A549 (cell line): ENCODE data around the gene C1QTNF1. TPM values are rescaled to one million over a fixed set of nuclear protein-coding genes. Genes with fewer than 3 reads are reported as not detected.
A peak's percentile ranks its signal among the peaks of the same experiment; 100 is the strongest.

ENCODE experiments used
- ATAC-seq, 2 experiments: fragments of 200-7000 bp in 1 of 2; fragments of >200 bp in 1 of 2; cut with Nextera tagmentation in 1 of 2; cut with Tn5 transposase in 1 of 2; 3 replicates each; pipeline versions ENCODE4 v1.8.0 to v1.9.1; 2018 to 2020; ENCODE audit warnings: mild to moderate bottlenecking in 1 of 2, moderate library complexity in 1 of 2
- CTCF ChIA-PET: fragments of 300-600 bp; sonication (Branson Sonifier 250); formaldehyde crosslinking; extraction: SDS; loops from one replicate; lab custom pipeline; 2021; ENCODE audit warnings: antibody characterized with exemption, inconsistent platforms; lab: Yijun Ruan, JAX
- POLR2A ChIA-PET: fragments of 350-600 bp; formaldehyde crosslinking; extraction: SDS; loops from one replicate; lab custom pipeline; 2021; ENCODE audit warnings: antibody characterized with exemption, inconsistent platforms; lab: Yijun Ruan, JAX
- DNase-seq, 2 experiments: peaks; one replicate each; pipeline versions ENCODE4 v3.0.0 to v3.0.0-alpha.2; 2011 to 2016; ENCODE audit warnings: low read depth in 1 of 2, low spot score in 1 of 2
- FAIRE-seq: peaks from 2 replicates; lab custom pipeline; 2011; peaks lifted over from hg19 to GRCh38; lab: Jason Lieb, UNC
- H3K27ac ChIP-seq, 2 experiments: fragments of >200 bp; sonication (Bioruptor Twin); formaldehyde crosslinking; 3 replicates each; pipeline ENCODE4 v1.5.1; 2016 to 2017
- H3K4me1 ChIP-seq: fragments of >200 bp; sonication (Bioruptor Twin); formaldehyde crosslinking; 3 replicates; pipeline ENCODE4 v1.6.1; 2016
- H3K4me2 ChIP-seq: fragments of >200 bp; sonication (Bioruptor Twin); formaldehyde crosslinking; 3 replicates; pipeline ENCODE4 v1.6.1; 2016
- H3K4me3 ChIP-seq: fragments of >200 bp; sonication (Bioruptor Twin); formaldehyde crosslinking; 3 replicates; pipeline ENCODE4 v1.5.1; 2016
- H3K9me3 ChIP-seq: fragments of >200 bp; sonication (Bioruptor Twin); formaldehyde crosslinking; 3 replicates; pipeline ENCODE4 v1.6.1; 2016
- ATOH8 ChIP-seq: fragments of 250-450 bp; sonication (Bioruptor Pico); IDR thresholded peaks from 2 replicates; pipeline ENCODE4 v1.5.0; 2020; ENCODE audit warnings: low read depth, mild to moderate bottlenecking, moderate library complexity
- CBX2 ChIP-seq: fragments of 200-600 bp; sonication (generic); IDR thresholded peaks from 2 replicates; pipeline ENCODE4 v1.6.1; 2016; ENCODE audit warnings: low read depth, mild to moderate bottlenecking, borderline replicate concordance
- CHD4 ChIP-seq: fragments of 200-600 bp; sonication (generic); IDR thresholded peaks from 2 replicates; pipeline ENCODE4 v1.6.1; 2016; ENCODE audit warnings: antibody characterized with exemption, mild to moderate bottlenecking, borderline replicate concordance
- EHMT2 ChIP-seq: fragments of 200-600 bp; sonication (generic); IDR thresholded peaks from 2 replicates; pipeline ENCODE4 v1.6.1; 2016; ENCODE audit warnings: antibody characterized with exemption, low read depth, mild to moderate bottlenecking, moderate library complexity
- ELK1 ChIP-seq: fragments of 150-350 bp; IDR thresholded peaks from 2 replicates; pipeline ENCODE4 v1.6.1; 2014; ENCODE audit warnings: low read depth, mild to moderate bottlenecking, low read length
- EP300 ChIP-seq, 2 experiments: fragments of >200 bp; sonication (Bioruptor Twin); formaldehyde crosslinking; IDR thresholded peaks; 2 replicates in 1 of 2; 3 replicates in 1 of 2; pipeline ENCODE4 v1.6.1; 2016 to 2017
- ESRRA ChIP-seq: fragments of 150-350 bp; IDR thresholded peaks from 2 replicates; pipeline ENCODE4 v1.6.1; 2014; ENCODE audit warnings: mild to moderate bottlenecking, low read length, borderline replicate concordance
- FOSB ChIP-seq: fragments of 250-450 bp; sonication (Bioruptor Pico); IDR thresholded peaks from 2 replicates; pipeline ENCODE4 v1.5.0; 2020; ENCODE audit warnings: mild to moderate bottlenecking, moderate library complexity
- FOSL2 ChIP-seq, 2 experiments: fragments of 450-650 bp in 1 of 2; fragments of >200 bp in 1 of 2; sonication (Bioruptor Twin) in 1 of 2; formaldehyde crosslinking; IDR thresholded peaks; 2 replicates each; pipeline versions ENCODE4 v1.5.0 to v1.6.1; 2016 to 2020; ENCODE audit warnings: mild to moderate bottlenecking in 1 of 2, moderate library complexity in 1 of 2
- GATA3 ChIP-seq: IDR thresholded peaks from 2 replicates; pipeline ENCODE4 v1.6.1; 2012; ENCODE audit warnings: borderline replicate concordance
- HDAC2 ChIP-seq: fragments of 200-600 bp; sonication (generic); IDR thresholded peaks from 2 replicates; pipeline ENCODE4 v1.6.1; 2016
- HEYL ChIP-seq: fragments of 250-450 bp; sonication (Bioruptor Pico); IDR thresholded peaks from 2 replicates; pipeline ENCODE4 v1.8.0; 2021; ENCODE audit warnings: mild to moderate bottlenecking, moderate library complexity
- HOXB13 ChIP-seq: fragments of 250-450 bp; sonication (Bioruptor Pico); IDR thresholded peaks from 2 replicates; pipeline ENCODE4 v1.5.0; 2020; ENCODE audit warnings: low read depth, mild to moderate bottlenecking, moderate library complexity
- JUN ChIP-seq, 2 experiments: fragments of >200 bp; sonication (Bioruptor Twin); formaldehyde crosslinking; IDR thresholded peaks; 2 replicates in 1 of 2; 3 replicates in 1 of 2; pipeline ENCODE4 v1.6.1; 2016 to 2017
- JUNB ChIP-seq: fragments of >200 bp; sonication (Bioruptor Twin); formaldehyde crosslinking; IDR thresholded peaks from 2 replicates; pipeline ENCODE4 v1.6.1; 2016
- MAX ChIP-seq: IDR thresholded peaks from 2 replicates; pipeline ENCODE4 v1.6.1; 2012
- MYC ChIP-seq: IDR thresholded peaks from 2 replicates; pipeline ENCODE4 v1.6.1; 2012; ENCODE audit warnings: mild to moderate bottlenecking, inconsistent platforms, low read length, improper control_type of control experiment, borderline replicate concordance
- PBX3 ChIP-seq: IDR thresholded peaks from 2 replicates; pipeline ENCODE4 v1.6.1; 2012
- POLR2A ChIP-seq: IDR thresholded peaks from 2 replicates; pipeline ENCODE4 v1.6.1; 2012; ENCODE audit warnings: mild to moderate bottlenecking, low read length
- RAD21 ChIP-seq, 2 experiments: fragments of >200 bp in 1 of 2; sonication (Bioruptor Twin) in 1 of 2; formaldehyde crosslinking in 1 of 2; IDR thresholded peaks in 1 of 2; conservative IDR thresholded peaks in 1 of 2; 2 replicates in 1 of 2; 3 replicates in 1 of 2; pipeline ENCODE4 v1.6.1; 2012 to 2018; ENCODE audit warnings: inconsistent platforms in 1 of 2
- RARB ChIP-seq: fragments of 250-450 bp; sonication (Bioruptor Pico); IDR thresholded peaks from 2 replicates; pipeline ENCODE4 v1.8.0; 2021; ENCODE audit warnings: mild to moderate bottlenecking, moderate library complexity
- RFX5 ChIP-seq: fragments of 450-650 bp; IDR thresholded peaks from 2 replicates; pipeline ENCODE4 v1.7.1; 2014; ENCODE audit warnings: antibody characterized with exemption, mild to moderate bottlenecking, moderate library complexity
- RNF2 ChIP-seq: fragments of 200-600 bp; sonication (generic); IDR thresholded peaks from 2 replicates; pipeline ENCODE4 v1.6.1; 2016; ENCODE audit warnings: low read depth, mild to moderate bottlenecking, antibody characterized with exemption, moderate library complexity, borderline replicate concordance
- TFCP2L1 ChIP-seq: fragments of 250-450 bp; sonication (Bioruptor Pico); IDR thresholded peaks from 2 replicates; pipeline ENCODE4 v1.5.0; 2021; ENCODE audit warnings: mild to moderate bottlenecking
- TP53 ChIP-seq: fragments of 250-450 bp; sonication (Bioruptor Pico); IDR thresholded peaks from 2 replicates; pipeline ENCODE4 v1.5.0; 2021; ENCODE audit warnings: mild to moderate bottlenecking, moderate library complexity
- USF2 ChIP-seq: fragments of 450-650 bp; IDR thresholded peaks from 2 replicates; pipeline ENCODE4 v1.6.1; 2014; ENCODE audit warnings: antibody characterized with exemption
- ZSCAN20 ChIP-seq: fragments of 250-450 bp; sonication (Bioruptor Pico); IDR thresholded peaks from 2 replicates; pipeline ENCODE4 v1.8.0; 2022; ENCODE audit warnings: mild to moderate bottlenecking, moderate library complexity
- WGBS: methylation state at CpG from one replicate; pipeline ENCODE4 v1.1.6; 2017; ENCODE audit errors: missing lambda C conversion rate; 5-methylcytosine and 5-hydroxymethylcytosine counted together
- polyA plus RNA-seq, 4 experiments: library from polyadenylated mRNA; depleted of rRNA in 3 of 4; stranded (reverse); fragments of >200 nt; fragmentation: RNase III in 1 of 4; extraction: RNeasy Plus Mini Kit Qiagen cat#74134 plus additional on column Dnase treatment in 1 of 4; gene quantifications; 2 replicates in 3 of 4; 3 replicates in 1 of 4; pipeline ENCODE4 v1.2.3, GENCODE V29; 2011 to 2017

C1QTNF1 gene
- polyA plus RNA-seq, 2 of the 4 experiments (the other 2 are of a cell fraction), result 10.2 to 26.1 TPM

GRCh38 chr17:79026376-79027273 is 2.7 kb downstream of the C1QTNF1 start:
- ChIA-PET CTCF (interaction anchor here (0.5 to 18.2 kb wide), 18 partner anchors 8 to 370 kb away, joined by 3 to 376 read pairs (median 4); partner anchors contain the start of gene CANT1), POLR2A (interaction anchor here (0.6 to 3.5 kb wide), 8 partner anchors 8 to 92 kb away, joined by 3 to 34 read pairs (median 6); partner anchors contain the start of genes CANT1 and ENGASE)
- Histone ChIP-seq H3K27ac (peak overlapping the region; percentile 78 to 88), H3K4me3 (peak overlapping the region; percentile 15; the same call in 1 of the 3 replicates), H3K9me3 (no peaks in the 10 kb centered on the region), H3K4me1 (peaks cover 51% of the 10 kb centered on the region), H3K4me2 (peak overlapping the region; percentile 88)
- TF ChIP-seq HDAC2 (no peak), JUN (IDR thresholded peaks at IDR 0.05) (peak; percentile 46 to 65; a peak in 3 of 5 replicates), ZSCAN20 (CRISPR knock-in tag) (no peak), MYC (peak; percentile 57; the same call in 1 of the 2 replicates), CHD4 (no peak), TFCP2L1 (CRISPR knock-in tag) (no peak), HOXB13 (CRISPR knock-in tag) (0 out of 2 replicates have a peak, but pooled peaks have one; percentile 29), ESRRA (0 out of 2 replicates have a peak, but pooled peaks have one; percentile 22), HEYL (CRISPR knock-in tag) (no peak), RAD21 (conservative IDR thresholded peaks at IDR 0.05 in 1 of 2, IDR thresholded peaks at IDR 0.05 in 1 of 2) (no peak), GATA3 (peak; percentile 50; the same call in 1 of the 2 replicates), JUNB (peak; percentile 66), MAX (peak; percentile 64; the same call in 1 of the 2 replicates), RNF2 (no peak), TP53 (CRISPR knock-in tag) (no peak), FOSL2 (IDR thresholded peaks at IDR 0.05) (peak; percentile 84), FOSL2 (CRISPR knock-in tag; IDR thresholded peaks at IDR 0.05) (peak; percentile 92), PBX3 (no peak)
- WGBS, result 43% methylated on average over 15 of the region's 16 CpGs
- ATAC-seq, result peak; percentile 22 to 31
- peak; percentile 78 to 86 for DNase-seq
- FAIRE-seq, result no peak

- Histone ChIP-seq H3K4me2 (peak overlapping the region; percentile 88), H3K4me3 (peak overlapping the region; percentile 5; the same call in 1 of the 3 replicates), H3K4me1 (peaks cover 51% of the 10 kb centered on the region), H3K9me3 (no peaks in the 10 kb centered on the region), H3K27ac (peak overlapping the region; percentile 78 to 88)
- no peak for TF ChIP-seq RARB
- no peak for TF ChIP-seq CBX2
- TF ChIP-seq RFX5, result no peak
- no peak for TF ChIP-seq EP300 (IDR thresholded peaks at IDR 0.05)
- no peak for TF ChIP-seq POLR2A
- no peak for TF ChIP-seq FOSB (CRISPR knock-in tag)
- no peak for TF ChIP-seq FOSL2 (IDR thresholded peaks at IDR 0.05)
- no peak for TF ChIP-seq FOSL2 (CRISPR knock-in tag; IDR thresholded peaks at IDR 0.05)
- TF ChIP-seq USF2, result no peak
- TF ChIP-seq ATOH8 (CRISPR knock-in tag), result no peak
- no peak for TF ChIP-seq MYC
- no peak for TF ChIP-seq HEYL (CRISPR knock-in tag)
- no peak for TF ChIP-seq MAX
- no peak for TF ChIP-seq PBX3
- no peak for TF ChIP-seq ELK1
- no peak for TF ChIP-seq EHMT2
- FAIRE-seq, result no peak
- peak in 1 of 2 experiments; percentile 6; a peak in 3 of 6 replicates for ATAC-seq
- 67% methylated on average over 10 of the region's 10 CpGs for WGBS
- POLR2A ChIA-PET, result interaction anchor here (1.4 to 3.5 kb wide), 5 partner anchors 9 to 93 kb away, joined by 3 to 34 read pairs (median 7); partner anchors contain the start of gene CANT1
- DNase-seq, result no peak
- CTCF ChIA-PET, result interaction anchor here (0.5 to 18.2 kb wide), 17 partner anchors 11 to 369 kb away, joined by 3 to 376 read pairs (median 4); partner anchors contain the start of gene CANT1
These were observed 3.4 kb downstream of the C1QTNF1 start for GRCh38 chr17:79027274-79027924.
